ENCODE measurements around the gene CPNE4.
"Not testable (repeated sequence)": the region's sequence is repeated elsewhere in the genome, so short reads cannot be mapped to it uniquely, and the experiment has no call there.

Gene CPNE4

GRCh38 chr3:132016061-132017041 is 18.5 kb downstream of the CPNE4 start:
- DNase-seq (ENCODE audit: low spot score) = peak; percentile 3

DNA sequence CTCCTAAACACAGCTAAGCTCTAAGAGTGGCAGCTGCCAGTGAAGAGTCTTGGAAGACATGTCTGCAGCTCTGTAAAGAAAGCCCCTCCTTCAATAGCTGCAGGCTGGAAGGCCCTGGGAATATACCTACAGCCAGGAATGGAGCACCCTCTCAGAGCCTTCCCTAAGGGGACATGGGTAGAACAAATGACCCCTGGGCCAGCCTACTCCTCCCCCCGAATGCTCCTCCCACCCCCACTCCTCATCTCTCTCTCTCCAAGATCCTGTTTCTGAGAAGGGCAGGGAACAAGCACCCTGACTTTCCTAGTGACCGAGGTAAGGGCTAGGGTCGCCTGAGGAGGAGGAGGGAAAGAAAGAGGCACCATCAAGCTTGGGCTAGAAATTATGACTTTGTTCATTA is 20.7 kb downstream of the CPNE4 start:
- DNase-seq (ENCODE audit: low spot score) = no peak

DNA sequence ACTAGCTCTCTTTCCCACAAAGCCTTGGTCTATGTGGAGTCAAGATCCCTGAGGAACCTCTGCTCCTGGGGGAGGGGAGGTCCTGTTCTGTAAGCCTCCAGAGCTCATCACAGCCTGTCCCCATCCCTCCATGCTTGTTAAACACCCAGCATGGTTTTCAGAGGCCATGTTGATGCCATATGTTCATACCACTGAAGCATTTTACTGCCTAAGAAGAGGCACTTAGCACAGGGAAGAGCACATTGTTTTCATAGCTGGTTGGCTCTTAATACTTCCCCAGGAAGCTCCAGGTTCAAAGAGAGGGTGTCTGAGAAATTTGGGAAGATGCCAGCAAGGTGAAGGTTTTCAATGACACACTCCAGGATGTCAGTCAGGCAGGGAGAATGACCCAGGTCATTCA is 25.6 kb downstream of the CPNE4 start:
- DNase-seq (ENCODE audit: low spot score) = no peak

GRCh38 chr3:132008837-132009236 is 26.0 kb downstream of the CPNE4 start:
- DNase-seq (ENCODE audit: low spot score) = no peak

GRCh38 chr3:132007617-132008016 is 27.2 kb downstream of the CPNE4 start:
- DNase-seq (ENCODE audit: low spot score) = no peak

DNA sequence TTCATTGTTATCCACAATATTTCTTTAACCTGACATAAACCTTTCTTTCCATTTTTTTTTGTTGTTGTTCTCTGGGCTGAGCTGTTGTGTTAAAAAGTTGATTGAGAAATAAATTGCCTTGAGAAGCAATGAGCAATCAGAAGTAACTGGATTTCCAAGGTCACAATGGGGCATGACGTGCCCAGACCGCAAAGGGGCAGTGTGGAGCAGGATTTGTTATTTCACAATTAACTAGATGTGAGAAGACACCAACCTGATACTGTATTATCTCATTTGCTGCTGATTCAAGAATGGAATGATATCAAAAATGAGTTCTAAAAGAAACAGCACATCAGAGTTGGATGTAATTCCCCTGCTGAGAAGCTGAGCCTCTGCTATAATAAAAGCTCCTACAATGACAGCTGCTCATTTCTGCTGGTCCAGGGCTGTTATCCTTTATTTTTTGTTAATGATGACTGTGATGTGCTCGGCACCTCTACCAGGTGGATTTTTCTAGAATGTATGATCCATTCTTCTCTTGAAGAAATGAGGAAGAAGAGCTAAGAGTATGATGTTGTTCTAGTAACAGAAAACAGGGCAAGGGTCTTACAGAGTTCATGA is 28.1 kb downstream of the CPNE4 start:
- peak; percentile 41 for DNase-seq (ENCODE audit: low spot score)

DNA sequence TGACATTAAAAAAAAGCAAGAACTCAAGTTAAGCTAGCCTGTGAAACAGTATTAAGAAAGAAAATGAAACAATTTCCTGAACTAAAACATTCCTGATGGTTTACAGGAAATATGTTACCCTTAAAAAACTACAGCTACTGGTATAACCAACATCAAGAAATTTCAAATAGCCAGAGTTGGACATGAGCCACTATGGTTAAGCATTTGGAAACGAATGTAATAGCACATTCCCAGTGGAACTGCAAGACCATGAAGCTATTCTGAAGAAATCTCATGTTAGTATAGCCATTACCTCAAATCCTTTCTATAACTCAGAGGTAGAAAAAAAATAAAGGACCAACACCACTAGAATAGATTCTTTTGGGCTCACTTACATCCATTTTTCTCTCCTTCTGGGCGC is 30.2 kb downstream of the CPNE4 start:
- no peak for DNase-seq (ENCODE audit: low spot score)

- no peak for DNase-seq (ENCODE audit: low spot score)
These were observed 31.1 kb downstream of the CPNE4 start for GRCh38 chr3:132003685-132004084.

DNA sequence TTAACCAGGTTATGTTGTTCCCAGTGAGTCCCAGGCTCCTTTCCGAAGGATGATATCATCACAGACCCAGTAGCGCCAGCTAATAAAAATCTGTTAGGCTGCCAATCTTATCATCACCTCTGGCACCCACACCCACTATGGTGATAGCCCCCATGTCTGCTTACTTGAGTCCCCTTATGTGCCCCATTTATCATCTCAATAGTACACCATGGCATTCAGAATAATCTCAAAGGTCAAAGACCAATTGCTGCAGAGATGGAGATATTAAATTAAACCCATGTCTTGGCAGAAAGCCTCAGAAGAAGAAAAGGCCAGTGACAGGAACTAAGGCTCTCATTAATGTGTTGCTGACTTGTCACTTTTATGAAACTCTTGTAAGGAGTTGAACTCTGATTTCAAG is 32.8 kb downstream of the CPNE4 start:
- DNase-seq (ENCODE audit: low spot score) = no peak

GRCh38 chr3:132001036-132001435 is 33.8 kb downstream of the CPNE4 start:
- no peak for DNase-seq (ENCODE audit: low spot score)

- no peak for DNase-seq (ENCODE audit: low spot score)
These were observed 36.8 kb downstream of the CPNE4 start for GRCh38 chr3:131998027-131998426.

DNA sequence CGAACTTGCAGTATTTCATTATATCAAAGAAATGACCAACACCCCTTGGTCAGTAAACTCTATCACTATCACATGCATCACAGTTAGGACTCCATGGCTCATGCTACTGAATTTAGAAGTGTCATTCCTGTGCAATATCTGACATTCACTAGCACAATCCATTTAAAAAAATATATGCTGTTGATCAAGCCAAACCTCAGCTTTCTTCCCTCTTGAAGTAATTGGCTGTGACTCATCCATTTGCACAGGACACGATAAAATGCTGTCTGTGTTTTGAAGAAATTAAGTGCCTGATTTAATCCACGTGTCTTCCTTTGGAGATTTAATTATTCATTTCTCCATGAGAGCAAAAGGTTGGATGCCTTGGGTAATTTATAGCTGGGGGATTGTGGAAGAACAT is 38.9 kb downstream of the CPNE4 start:
- no peak for DNase-seq (ENCODE audit: low spot score)

GRCh38 chr3:131989318-131989717 is 45.5 kb downstream of the CPNE4 start:
- no peak for DNase-seq (ENCODE audit: low spot score)

DNA sequence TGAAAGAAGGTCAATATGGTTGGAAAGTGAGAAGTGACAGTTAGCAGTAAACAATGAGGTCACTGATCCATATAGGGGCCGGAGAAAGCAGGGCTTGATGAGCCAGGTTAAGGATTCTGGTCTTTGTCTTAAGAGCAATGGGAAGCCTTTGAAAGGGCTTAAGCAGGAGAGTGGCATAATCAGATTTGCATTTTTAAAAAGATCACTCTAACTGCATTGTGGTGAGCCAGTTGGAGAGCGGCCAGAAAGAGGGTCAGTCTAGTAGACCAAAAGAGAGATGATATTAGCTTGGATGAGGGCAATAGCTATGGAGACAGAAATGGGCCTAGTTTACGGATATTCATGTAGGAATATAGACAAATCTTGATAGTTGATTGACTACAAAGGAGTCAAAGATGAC is 46.6 kb downstream of the CPNE4 start:
- DNase-seq (ENCODE audit: low spot score) = no peak

- no peak for DNase-seq (ENCODE audit: low spot score)
These were observed 51.1 kb downstream of the CPNE4 start for GRCh38 chr3:131983689-131984088.

- DNase-seq (ENCODE audit: low spot score) = no peak
These were observed 53.5 kb downstream of the CPNE4 start for GRCh38 chr3:131981323-131981722.

- no peak for DNase-seq (ENCODE audit: low spot score)
These were observed 58.4 kb downstream of the CPNE4 start for GRCh38 chr3:131976448-131976847.

GRCh38 chr3:131975047-131975446 is 59.8 kb downstream of the CPNE4 start:
- no peak for DNase-seq (ENCODE audit: low spot score)

DNA sequence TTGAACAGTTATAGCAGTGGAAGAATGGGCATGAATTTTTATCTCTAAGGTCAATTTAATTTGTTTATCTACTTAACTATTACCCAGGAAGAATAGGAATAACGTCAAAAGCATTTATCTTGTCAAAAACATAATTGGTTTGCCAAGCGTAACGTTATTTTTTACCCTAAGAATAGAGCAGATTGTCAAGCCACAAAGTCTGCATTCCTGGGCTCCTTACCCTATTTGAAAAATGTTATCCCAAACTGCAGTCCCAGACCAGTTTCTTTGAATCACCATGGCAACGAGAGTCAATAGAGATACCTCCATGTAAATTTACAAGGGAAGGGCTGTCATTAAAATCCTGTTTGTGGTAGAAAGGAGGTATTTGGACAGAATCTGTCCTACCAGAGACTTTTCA is 61.1 kb downstream of the CPNE4 start:
- DNase-seq (ENCODE audit: low spot score) = no peak

DNA sequence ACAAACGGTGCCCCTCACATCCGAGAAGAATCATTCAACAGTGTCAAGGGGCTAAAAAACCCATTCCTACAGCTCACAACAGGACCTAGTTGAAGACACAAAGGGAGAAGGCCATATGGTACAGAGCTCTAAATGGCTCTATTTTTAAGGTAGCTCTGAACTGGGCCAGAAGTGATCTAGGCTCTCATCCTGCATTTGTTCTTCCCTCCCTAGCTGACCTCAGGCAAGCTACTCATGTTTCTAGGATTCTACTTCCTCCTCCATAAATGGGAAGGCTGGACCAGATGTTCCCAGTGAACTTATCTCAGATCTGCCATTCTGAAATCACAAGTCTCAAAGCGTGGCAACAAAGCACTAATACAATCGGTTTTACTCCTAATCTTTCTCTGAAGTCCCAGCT is 62.3 kb downstream of the CPNE4 start:
- no peak for DNase-seq (ENCODE audit: low spot score)

DNA sequence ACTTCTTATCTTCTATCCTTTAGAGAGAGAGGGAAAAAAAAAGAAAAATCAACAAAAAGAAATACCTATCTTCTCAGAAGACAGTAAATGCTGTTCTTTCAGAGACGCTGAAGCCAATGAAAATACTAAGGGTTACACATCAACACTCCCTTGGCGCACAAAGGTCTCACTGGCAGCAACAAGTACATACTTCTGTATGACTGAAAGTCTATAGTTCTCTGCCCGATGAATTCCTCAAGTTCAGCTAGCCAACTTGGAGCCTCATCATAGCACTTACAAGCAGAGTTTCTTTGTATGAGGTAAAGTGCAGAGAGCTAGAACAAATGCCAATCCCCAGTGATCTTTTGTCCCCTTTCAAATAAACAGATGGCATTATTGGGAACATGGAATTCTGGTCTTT is 62.7 kb downstream of the CPNE4 start:
- DNase-seq (ENCODE audit: low spot score) = no peak

DNA sequence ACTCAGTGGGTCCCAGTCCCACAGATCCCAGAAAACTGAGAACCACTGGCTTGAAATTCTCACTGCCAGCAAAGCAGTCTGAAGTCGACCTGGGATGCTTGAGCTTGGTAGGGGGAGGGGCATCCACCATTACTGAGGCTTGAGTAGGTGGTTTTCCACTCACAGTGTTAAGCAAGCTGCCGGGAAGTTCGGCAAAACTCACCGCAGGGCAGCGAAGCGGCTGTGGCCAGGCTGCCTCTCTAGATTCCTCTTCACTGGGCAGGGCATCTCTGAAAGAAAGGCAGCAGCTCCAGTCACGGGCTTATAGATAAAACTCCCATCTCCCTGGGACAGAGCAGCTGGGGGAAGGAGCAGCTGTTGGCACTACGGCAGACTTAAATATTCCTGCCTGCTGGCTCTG is 71.4 kb downstream of the CPNE4 start:
- DNase-seq (ENCODE audit: low spot score) = not testable (repeated sequence)

DNA sequence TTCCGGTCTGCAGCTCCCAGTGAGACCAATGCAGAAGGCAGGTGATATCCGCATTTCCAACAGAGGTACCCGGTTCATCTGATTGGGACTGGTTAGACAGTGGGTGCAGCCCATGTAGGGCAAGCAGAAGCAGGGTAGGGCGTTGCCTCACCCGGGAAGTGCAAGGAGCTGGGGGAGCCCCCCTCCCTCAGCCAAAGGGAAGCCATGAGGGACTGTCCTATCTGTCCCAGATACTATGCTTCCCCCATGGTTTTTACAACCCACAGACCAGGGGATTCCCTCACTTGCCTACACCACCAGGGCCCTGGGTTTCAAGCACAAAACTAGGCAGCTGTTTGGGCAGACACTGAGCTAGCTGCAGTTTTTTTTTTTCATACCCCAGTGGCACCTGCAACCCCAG is 71.8 kb downstream of the CPNE4 start:
- DNase-seq (ENCODE audit: low spot score) = no peak

DNA sequence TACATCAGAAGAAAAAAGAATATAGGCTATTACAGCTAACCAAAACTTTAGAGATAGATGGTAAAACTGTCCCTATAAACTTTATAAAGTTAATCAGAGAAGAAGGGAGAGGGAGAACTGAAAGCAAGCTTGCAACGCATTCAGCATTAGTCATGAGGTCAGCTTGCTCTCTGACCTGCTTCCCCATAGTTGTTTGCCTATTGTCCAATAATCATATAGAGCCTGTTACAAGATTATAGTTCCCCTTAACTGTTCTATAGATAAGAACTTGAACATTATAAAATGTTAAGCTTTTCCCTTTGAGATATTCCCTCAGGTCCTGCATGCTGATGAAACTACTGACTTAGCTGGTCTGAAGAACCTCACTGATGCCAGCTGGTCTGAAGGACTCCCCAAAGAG is 74.5 kb downstream of the CPNE4 start:
- DNase-seq (ENCODE audit: low spot score) = no peak
